ENCODE results near the gene TUBGCP2.

GRCh38 chr10:133336577-133337369, 28.1 kb upstream of the TUBGCP2 start, which contains the start of gene CALY:
- no peak for TF ChIP-seq CTCF (IDR thresholded peaks at IDR 0.05)
- TF ChIP-seq EP300 (IDR thresholded peaks at IDR 0.05): no peak
- TF ChIP-seq POLR2AphosphoS5 (IDR thresholded peaks at IDR 0.05): no peak
- no peak for TF ChIP-seq POLR2A (IDR thresholded peaks at IDR 0.05)

Data from suprapubic skin (tissue), 4 donors.